Medulla oblongata (tissue), 1 donor: ENCODE results near the gene RNF141.
A peak's percentile ranks its signal among the peaks of the same experiment; 100 is the strongest.

Source experiments
- DNase-seq: peaks from one replicate; pipeline ENCODE4 v3.0.0-alpha.2; 2015; ENCODE audit errors: extremely low spot score

The RNF141 gene

DNA sequence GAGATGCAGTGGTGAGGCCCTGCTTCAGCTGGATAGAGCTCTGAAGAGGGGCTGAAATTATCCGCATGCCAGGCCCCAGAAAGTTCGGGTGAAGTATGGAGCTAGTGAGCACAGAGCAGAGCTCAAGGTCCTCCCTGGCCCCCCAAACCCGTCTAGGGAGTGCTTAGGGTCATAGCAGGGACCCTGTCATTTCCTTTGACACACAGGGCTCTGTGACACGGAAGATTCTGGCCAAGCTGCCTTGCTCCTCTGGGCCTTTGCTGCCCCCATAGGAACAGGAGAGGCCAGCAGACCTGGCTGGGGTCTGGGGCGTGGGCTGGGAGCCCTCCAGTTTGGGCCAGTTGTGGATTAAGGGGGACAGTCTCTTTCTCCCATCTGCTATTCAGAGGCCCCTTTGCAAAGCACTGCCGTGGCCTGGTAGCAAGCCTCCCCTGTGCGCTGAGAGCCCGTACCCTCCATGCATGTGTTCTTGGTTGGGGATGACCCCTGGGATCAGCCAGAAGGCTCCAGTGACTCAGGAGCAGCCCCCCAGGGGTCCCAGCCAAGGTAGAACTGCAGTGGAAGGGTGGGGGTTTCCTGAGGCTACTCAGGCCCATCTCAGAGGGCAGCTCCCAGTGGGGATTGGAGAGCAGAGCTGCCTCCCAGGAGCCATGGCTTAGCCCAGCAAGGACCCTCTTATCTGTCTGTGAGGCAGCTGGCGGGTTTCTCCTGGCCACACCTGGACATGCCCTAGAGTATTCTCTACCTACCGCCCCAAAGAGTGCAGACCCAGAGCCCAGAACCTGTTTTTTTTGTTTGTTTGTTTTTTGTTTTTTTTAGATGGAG, 42.3 kb downstream of the RNF141 start:
- DNase-seq = no peak

DNA sequence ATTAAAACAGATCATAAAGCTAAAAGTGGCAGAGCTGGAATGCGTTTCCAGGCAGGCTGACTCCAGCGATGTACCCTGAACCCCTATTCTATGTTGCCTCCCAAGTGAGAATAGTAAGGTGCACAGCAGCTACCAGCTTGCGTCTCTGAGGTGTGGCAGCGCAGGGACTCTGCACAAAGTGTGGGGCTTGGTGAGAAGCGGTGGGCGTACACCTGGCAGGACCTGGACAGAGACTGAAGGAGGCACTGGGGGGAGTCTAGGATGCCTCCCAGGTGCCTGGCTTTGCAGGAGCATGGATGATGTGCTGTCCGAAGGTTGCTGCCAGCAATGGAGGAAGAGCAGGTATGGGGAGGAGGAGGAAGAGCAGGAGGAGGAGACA, 43.0 kb downstream of the RNF141 start:
- no peak for DNase-seq

DNA sequence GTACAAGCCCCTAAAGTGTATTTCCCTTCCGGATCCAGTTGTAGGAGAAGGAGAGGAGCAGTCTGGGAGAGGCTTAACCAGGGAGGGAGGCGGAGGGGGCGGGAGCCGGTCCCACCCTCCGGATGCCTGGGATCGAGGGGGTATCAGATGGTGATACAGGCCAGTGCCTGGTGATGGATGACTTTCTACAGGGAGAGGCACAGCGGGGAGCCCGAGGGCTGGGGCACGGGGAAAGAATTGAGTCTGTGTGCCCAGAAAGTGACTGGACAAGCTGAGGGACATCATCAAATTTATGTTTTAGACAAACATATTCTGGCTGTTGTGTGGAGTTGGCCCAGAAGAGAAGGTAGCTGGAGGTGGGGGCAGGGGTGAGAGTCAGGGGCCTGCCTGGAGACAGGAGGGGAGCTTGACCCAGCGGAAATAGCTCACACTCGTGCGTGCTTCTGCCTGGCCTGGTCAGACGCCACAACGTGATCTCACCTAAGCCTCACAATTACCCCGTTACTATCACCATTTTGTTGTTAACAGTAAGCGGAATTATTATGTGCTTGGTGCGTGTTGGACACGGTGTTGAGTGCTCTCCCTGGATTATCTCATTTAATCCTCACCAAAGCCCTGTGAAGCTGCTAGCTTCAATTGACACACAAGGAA, 43.5 kb downstream of the RNF141 start:
- no peak for DNase-seq

- DNase-seq = no peak
Measured at GRCh38 chr11:10496296-10496936, 44.6 kb downstream of the RNF141 start.

DNA sequence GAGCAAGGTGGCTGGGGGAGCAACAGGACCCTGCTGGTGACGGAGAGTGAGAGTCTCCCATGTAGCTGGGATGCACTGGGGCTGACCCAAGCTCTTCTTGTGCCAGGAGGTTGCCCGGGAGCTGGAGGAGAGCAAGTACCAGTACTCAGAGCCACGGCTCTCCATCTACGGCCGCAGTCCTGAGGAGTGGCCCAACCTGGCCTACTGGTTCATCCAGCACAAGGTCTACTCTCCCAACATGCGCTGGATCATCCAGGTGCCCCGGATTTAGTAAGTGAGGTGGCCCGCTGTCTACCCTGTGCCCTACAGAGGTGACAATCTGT, 45.6 kb downstream of the RNF141 start:
- no peak for DNase-seq

- DNase-seq = no peak
Measured at GRCh38 chr11:10494636-10495463, 46.1 kb downstream of the RNF141 start.

- DNase-seq = no peak
Measured at GRCh38 chr11:10493041-10493663, 47.8 kb downstream of the RNF141 start.

- DNase-seq = no peak
Measured at GRCh38 chr11:10492084-10492483, 48.9 kb downstream of the RNF141 start.

DNA sequence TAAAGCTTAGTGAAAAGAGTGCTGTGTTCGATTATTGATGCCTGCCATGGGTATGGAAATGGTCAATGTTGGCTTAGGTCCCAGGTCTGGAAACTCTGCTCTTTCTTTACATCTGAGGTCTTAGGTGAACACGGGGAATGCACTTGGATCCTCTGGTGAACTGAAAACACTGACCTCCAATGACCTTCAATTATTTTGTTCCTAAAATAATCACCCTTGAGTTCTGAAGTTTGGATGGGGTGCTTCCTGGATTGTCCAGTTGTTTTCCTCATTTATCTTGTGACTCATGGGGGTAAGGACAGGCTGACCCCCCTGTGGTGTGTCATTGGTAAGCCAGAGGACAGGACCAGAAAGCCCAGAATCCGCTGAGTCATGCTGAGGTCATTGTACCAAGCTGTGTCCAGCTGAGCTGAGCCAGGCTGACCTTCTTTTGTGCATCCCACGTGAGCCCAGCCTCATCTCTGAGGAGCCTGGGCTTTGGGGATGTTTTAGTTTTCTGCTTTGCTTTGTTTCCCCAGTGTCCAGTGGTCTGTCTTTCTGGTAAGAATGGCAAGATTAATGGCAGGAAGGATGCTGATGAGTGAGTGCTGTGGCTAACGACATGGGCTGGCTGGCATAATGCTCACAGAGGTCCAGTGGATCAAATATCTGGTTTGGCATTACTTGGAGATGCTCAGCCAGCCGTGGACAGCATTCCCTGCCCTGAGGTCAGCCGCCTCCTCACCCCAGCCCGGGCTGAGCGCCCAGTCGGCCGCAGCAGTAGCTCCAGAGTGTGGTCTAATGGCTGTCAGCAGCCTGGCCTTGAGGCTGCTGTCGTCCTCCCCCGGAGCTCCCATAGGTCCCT, 50.4 kb downstream of the RNF141 start:
- peak; percentile 97 for DNase-seq

- DNase-seq = no peak
Measured at GRCh38 chr11:10490032-10490397, 51.0 kb downstream of the RNF141 start.

- no peak for DNase-seq
Measured at GRCh38 chr11:10488934-10489691, 51.9 kb downstream of the RNF141 start.

GRCh38 chr11:10488121-10488933, 52.7 kb downstream of the RNF141 start:
- DNase-seq = no peak

DNA sequence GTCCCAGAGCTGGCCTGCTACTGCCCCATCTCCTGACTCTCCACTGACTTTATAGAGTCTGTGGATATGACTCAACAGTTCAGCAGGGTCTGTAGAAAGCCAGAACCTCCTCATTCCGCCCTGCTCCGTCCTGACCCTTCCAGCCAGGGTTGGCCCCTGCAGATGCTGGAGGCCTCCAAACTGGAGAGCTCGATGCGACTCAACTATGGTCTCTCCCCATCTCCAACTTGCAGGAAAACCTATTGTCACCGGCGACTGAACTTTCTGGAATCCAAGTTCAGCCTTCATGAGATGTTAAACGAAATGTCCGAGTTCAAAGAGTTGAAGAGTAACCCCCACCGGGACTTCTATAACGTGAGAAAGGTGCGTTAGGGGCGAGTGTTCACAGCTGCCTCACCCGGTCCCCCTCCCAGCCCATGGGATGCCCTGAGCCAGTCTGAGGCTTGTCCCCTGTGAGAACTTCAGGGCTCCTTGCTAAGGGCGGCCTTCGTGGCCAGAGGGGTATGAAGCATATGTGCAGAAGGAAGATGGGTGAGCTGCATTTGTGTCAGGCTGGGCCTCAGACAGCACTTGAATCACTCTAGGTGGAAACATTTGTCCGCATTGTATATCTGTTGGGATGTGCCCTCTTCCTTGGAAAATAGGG, 53.9 kb downstream of the RNF141 start:
- no peak for DNase-seq

- no peak for DNase-seq
Measured at GRCh38 chr11:10486161-10486840, 54.7 kb downstream of the RNF141 start.

- DNase-seq = no peak
Measured at GRCh38 chr11:10485646-10486045, 55.3 kb downstream of the RNF141 start.

- DNase-seq = no peak
Measured at GRCh38 chr11:10484461-10485180, 56.4 kb downstream of the RNF141 start.

GRCh38 chr11:10483584-10483983, 57.4 kb downstream of the RNF141 start:
- no peak for DNase-seq
